HCT116 (cell line): Measurements from ENCODE around the gene ANKRD55. TPM values are rescaled to one million over a fixed set of nuclear protein-coding genes. Genes with fewer than 3 reads are reported as not detected.

Experiments
- ATAC-seq: fragments of 200-7000 bp; cut with Tn5 transposase; 2 replicates; pipeline ENCODE4 v1.9.1; 2020; ENCODE audit warnings: mild to moderate bottlenecking, moderate library complexity
- BruUV-seq: library from RNA; stranded (reverse); fragments of 400-500 nt; replicated peaks from 2 replicates; lab custom pipeline; 2021; lab: Mats Ljungman, UMichigan
- CTCF ChIA-PET: fragments of 300-600 bp; sonication (Branson Sonifier 250); formaldehyde crosslinking; loops from one replicate; lab custom pipeline; 2021; ENCODE audit warnings: antibody characterized with exemption; lab: Charles Lee
- POLR2A ChIA-PET: fragments of 300-600, 350-600 bp; sonication (Branson Sonifier 250); formaldehyde crosslinking; loops from one replicate; lab custom pipeline; 2021; ENCODE audit warnings: antibody characterized with exemption; lab: Charles Lee
- RAD21 ChIA-PET, 2 experiments: fragments of 300-600 bp; sonication (Branson Sonifier 250); formaldehyde crosslinking; loops; one replicate each; lab custom pipeline; 2023; ENCODE audit warnings: low total read pairs in 2 of 2; ENCODE audit not compliant: uncharacterized antibody in 2 of 2, unreplicated experiment in 2 of 2, low non-redundant PET in 1 of 2; lab: Charles Lee
- DNase-seq: peaks from one replicate; pipeline ENCODE4 v3.0.0-alpha.2; 2010; ENCODE audit warnings: low read depth, low spot score
- H2AFZ ChIP-seq: fragments of 200-600 bp; shearing (Covaris generic), sonication (generic); 2 replicates; pipeline ENCODE4 v1.6.1; 2017; ENCODE audit warnings: low read depth, mixed run types, mixed read lengths, antibody characterized with exemption, low read length; ENCODE audit not compliant: poor library complexity, severe bottlenecking
- H3K27ac ChIP-seq: 2 replicates; pipeline ENCODE4 v1.5.1; 2012; ENCODE audit warnings: low read depth, low read length
- H3K27me3 ChIP-seq: fragments of 200-600 bp; sonication (generic); 2 replicates; pipeline ENCODE4 v1.6.1; 2016; ENCODE audit warnings: mixed run types, low read length, mixed read lengths; ENCODE audit not compliant: insufficient read depth
- H3K36me3 ChIP-seq, 2 experiments: fragments of 200-500 bp in 1 of 2; fragments of 200-600 bp in 1 of 2; sonication (Bioruptor generic) in 1 of 2; sonication (generic) in 1 of 2; 2 replicates each; pipeline versions ENCODE4 v1.5.1 to v1.6.1; 2014 to 2016; ENCODE audit warnings: low read length in 2 of 2, inconsistent platforms in 1 of 2, mixed read lengths in 1 of 2, mixed run types in 1 of 2; ENCODE audit not compliant: insufficient read depth in 2 of 2, control insufficient read depth in 1 of 2
- H3K4me1 ChIP-seq, 2 experiments: fragments of 200-600 bp in 1 of 2; sonication (generic) in 1 of 2; 2 replicates each; pipeline versions ENCODE4 v1.5.1 to v1.6.1; 2012 to 2017; ENCODE audit warnings: low read length in 2 of 2, inconsistent platforms in 1 of 2, mild to moderate bottlenecking in 1 of 2, mixed read lengths in 1 of 2, mixed run types in 1 of 2, moderate library complexity in 1 of 2; ENCODE audit not compliant: insufficient read depth in 2 of 2, control insufficient read depth in 1 of 2
- H3K4me2 ChIP-seq: fragments of 200-600 bp; sonication (generic); 2 replicates; pipeline ENCODE4 v1.6.1; 2017; ENCODE audit warnings: mixed run types, low read length, mixed read lengths
- H3K4me3 ChIP-seq, 2 experiments: fragments of 200-600 bp in 1 of 2; sonication (generic) in 1 of 2; replicated peaks in 1 of 2; 2 replicates each; pipeline ENCODE4 v1.5.1; 2011 to 2016; ENCODE audit warnings: low read length in 2 of 2, control low read depth in 1 of 2, low read depth in 1 of 2, mild to moderate bottlenecking in 1 of 2, mixed read lengths in 1 of 2, mixed run types in 1 of 2
- H3K79me2 ChIP-seq: fragments of 200-600 bp; sonication (generic); 2 replicates; pipeline ENCODE4 v1.6.1; 2017; ENCODE audit warnings: mild to moderate bottlenecking, mixed run types, low read length, moderate library complexity, mixed read lengths; ENCODE audit not compliant: insufficient read depth
- H3K9ac ChIP-seq: fragments of 200-600 bp; sonication (generic); 2 replicates; pipeline ENCODE4 v1.6.1; 2016; ENCODE audit warnings: low read length, mixed read lengths
- H3K9me2 ChIP-seq: fragments of 200-600 bp; sonication (generic), shearing (Covaris generic); 2 replicates; pipeline ENCODE4 v1.6.1; 2017; ENCODE audit warnings: mixed run types, mild to moderate bottlenecking, moderate library complexity; ENCODE audit not compliant: insufficient read depth
- H3K9me3 ChIP-seq, 2 experiments: fragments of 200-500 bp in 1 of 2; fragments of 200-600 bp in 1 of 2; sonication (Bioruptor generic) in 1 of 2; sonication (generic) in 1 of 2; 2 replicates each; pipeline ENCODE4 v1.6.1; 2014 to 2017; ENCODE audit warnings: low read length in 2 of 2, mixed read lengths in 2 of 2, inconsistent platforms in 1 of 2, low read depth in 1 of 2, mild to moderate bottlenecking in 1 of 2, mixed run types in 1 of 2, moderate library complexity in 1 of 2; ENCODE audit not compliant: control insufficient read depth in 1 of 2, insufficient read depth in 1 of 2
- H4K20me1 ChIP-seq: fragments of 200-600 bp; sonication (generic), shearing (Covaris generic); 2 replicates; pipeline ENCODE4 v1.6.1; 2017; ENCODE audit warnings: mixed run types, mild to moderate bottlenecking, moderate library complexity; ENCODE audit not compliant: insufficient read depth
- CBX3 ChIP-seq: IDR thresholded peaks from 2 replicates; pipeline ENCODE4 v1.6.1; 2012; ENCODE audit warnings: low read depth
- CEBPB ChIP-seq: IDR thresholded peaks from 2 replicates; pipeline ENCODE4 v1.6.1; 2012; ENCODE audit warnings: low read depth
- EGR1 ChIP-seq: IDR thresholded peaks from 2 replicates; pipeline ENCODE4 v1.6.1; 2012; ENCODE audit warnings: low read depth
- ELF1 ChIP-seq: IDR thresholded peaks from 2 replicates; pipeline ENCODE4 v1.6.1; 2012; ENCODE audit warnings: low read depth, borderline replicate concordance
- MAX ChIP-seq: IDR thresholded peaks from 2 replicates; pipeline ENCODE4 v1.6.1; 2012
- POLR2AphosphoS5 ChIP-seq: IDR thresholded peaks from 2 replicates; pipeline ENCODE4 v1.6.1; 2011; ENCODE audit warnings: mild to moderate bottlenecking, low read depth, low read length, moderate library complexity
- REST ChIP-seq: IDR thresholded peaks from 2 replicates; pipeline ENCODE4 v1.6.1; 2012; ENCODE audit warnings: low read depth
- SRF ChIP-seq: IDR thresholded peaks from 2 replicates; pipeline ENCODE4 v1.6.1; 2012; ENCODE audit warnings: low read depth
- ZBTB33 ChIP-seq: IDR thresholded peaks from 2 replicates; pipeline ENCODE4 v1.6.1; 2011; ENCODE audit warnings: mild to moderate bottlenecking, low read length, moderate library complexity; ENCODE audit not compliant: insufficient replicate concordance; ENCODE audit errors: extremely low read depth
- intact Hi-C: fragments of 100-400 bp; cut with micrococcal nuclease; formaldehyde crosslinking; loops from 2 replicates; pipeline ENCODE4 v1.10.0; 2022
- total RNA-seq: library from RNA; stranded (reverse); gene quantifications from one replicate; pipeline ENCODE4 v1.2.1, GENCODE V29; 2021; ENCODE audit not compliant: unreplicated experiment

The ANKRD55 gene
- total RNA-seq, 1 experiment from 2014 or later = not detected

GRCh38 chr5:56076486-56076885 is 156.6 kb downstream of the ANKRD55 start:
- TF ChIP-seq CBX3 (no peak), ELF1 (no peak), CEBPB (no peak), REST (no peak), POLR2AphosphoS5 (no peak), ZBTB33 (no peak), EGR1 (no peak), SRF (no peak), MAX (no peak)
- BruUV-seq = no TSS peak
- ChIA-PET CTCF (no interaction called here), RAD21 (no interaction called here), POLR2A (no interaction called here)
- Histone ChIP-seq H3K79me2 (no peaks in the 10 kb centered on the region), H3K9ac (no peak overlapping the region), H3K9me2 (no peaks in the 10 kb centered on the region), H3K9me3 (no peaks in the 10 kb centered on the region), H2AFZ (no peak overlapping the region), H3K4me1 (no peaks in the 10 kb centered on the region), H3K36me3 (no peaks in the 10 kb centered on the region), H4K20me1 (no peaks in the 10 kb centered on the region), H3K4me2 (no peak overlapping the region), H3K27ac (no peak overlapping the region), H3K4me3 (no peak overlapping the region), H3K27me3 (no peaks in the 10 kb centered on the region)
- intact Hi-C loops = no loop called here
- ATAC-seq (no peak), DNase-seq (no peak)
